Measurements from ENCODE around the gene IGDCC3. TPM values are rescaled to one million over a fixed set of nuclear protein-coding genes. Genes with fewer than 3 reads are reported as not detected.
A peak's percentile ranks its signal among the peaks of the same experiment; 100 is the strongest.

IGDCC3 gene
- total RNA-seq, 1 donor from 2014 or later, result 125 TPM

- Mint-ChIP-seq H3K36me3 (ENCODE audit: insufficient read depth) (peaks cover 2% of the 10 kb centered on the region), H3K4me1 (ENCODE audit: low read depth) (peaks cover 22% of the 10 kb centered on the region), H3K9me3 (ENCODE audit: low read depth) (no peaks in the 10 kb centered on the region), H3K27me3 (no peaks in the 10 kb centered on the region), H3K4me3 (ENCODE audit: low read depth) (no peak overlapping the region), H3K27ac (no peak overlapping the region)
- DNase-seq (ENCODE audit: low spot score, unreplicated experiment), result no peak
- no peak for TF ChIP-seq CTCF (IDR thresholded peaks at IDR 0.05; ENCODE audit: unreplicated experiment)
These were observed 38.4 kb downstream of the IGDCC3 start for GRCh38 chr15:65339416-65339815.

GRCh38 chr15:65338823-65339222 is 39.0 kb downstream of the IGDCC3 start:
- Mint-ChIP-seq H3K9me3 (ENCODE audit: low read depth) (no peaks in the 10 kb centered on the region), H3K27me3 (no peaks in the 10 kb centered on the region), H3K4me3 (ENCODE audit: low read depth) (no peak overlapping the region), H3K27ac (no peak overlapping the region), H3K4me1 (ENCODE audit: low read depth) (peaks cover 26% of the 10 kb centered on the region), H3K36me3 (ENCODE audit: insufficient read depth) (peaks cover 2% of the 10 kb centered on the region)
- TF ChIP-seq CTCF (IDR thresholded peaks at IDR 0.05; ENCODE audit: unreplicated experiment), result no peak
- no peak for DNase-seq (ENCODE audit: low spot score, unreplicated experiment)

GRCh38 chr15:65338366-65338765 is 39.4 kb downstream of the IGDCC3 start:
- no peak for DNase-seq (ENCODE audit: low spot score, unreplicated experiment)
- Mint-ChIP-seq H3K9me3 (ENCODE audit: low read depth) (no peaks in the 10 kb centered on the region), H3K4me1 (ENCODE audit: low read depth) (peaks cover 29% of the 10 kb centered on the region), H3K27ac (no peak overlapping the region), H3K36me3 (ENCODE audit: insufficient read depth) (peaks cover 2% of the 10 kb centered on the region), H3K27me3 (no peaks in the 10 kb centered on the region), H3K4me3 (ENCODE audit: low read depth) (no peak overlapping the region)
- TF ChIP-seq CTCF (IDR thresholded peaks at IDR 0.05; ENCODE audit: unreplicated experiment), result no peak

GRCh38 chr15:65337436-65338070 is 40.2 kb downstream of the IGDCC3 start:
- Mint-ChIP-seq H3K4me3 (ENCODE audit: low read depth) (no peak overlapping the region), H3K27ac (peak overlapping the region; percentile 50), H3K9me3 (ENCODE audit: low read depth) (no peaks in the 10 kb centered on the region), H3K4me1 (ENCODE audit: low read depth) (peaks cover 29% of the 10 kb centered on the region), H3K36me3 (ENCODE audit: insufficient read depth) (peaks cover 4% of the 10 kb centered on the region), H3K27me3 (no peaks in the 10 kb centered on the region)
- no peak for TF ChIP-seq CTCF (IDR thresholded peaks at IDR 0.05; ENCODE audit: unreplicated experiment)
- no peak for DNase-seq (ENCODE audit: low spot score, unreplicated experiment)

- Mint-ChIP-seq H3K36me3 (ENCODE audit: insufficient read depth) (peaks cover 3% of the 10 kb centered on the region), H3K27me3 (no peaks in the 10 kb centered on the region), H3K4me3 (ENCODE audit: low read depth) (no peak overlapping the region), H3K4me1 (ENCODE audit: low read depth) (peaks cover 29% of the 10 kb centered on the region), H3K9me3 (ENCODE audit: low read depth) (no peaks in the 10 kb centered on the region), H3K27ac (peak overlapping the region; percentile 50)
- TF ChIP-seq CTCF (IDR thresholded peaks at IDR 0.05; ENCODE audit: unreplicated experiment), result no peak
- DNase-seq (ENCODE audit: low spot score, unreplicated experiment), result no peak
These were observed 41.0 kb downstream of the IGDCC3 start for GRCh38 chr15:65336493-65337435.

Measured in progenitor cell of endocrine pancreas (in vitro differentiated cells).